ENCODE results near the gene PTRH1. TPM values are rescaled to one million over a fixed set of nuclear protein-coding genes. Genes with fewer than 3 reads are reported as not detected.

Gene PTRH1
- total and polyA plus RNA-seq, 2 of the 13 experiments (the other 11 are each of a cell fraction or from before 2014, with no cell fraction given): 4.0 to 10.4 TPM

DNA sequence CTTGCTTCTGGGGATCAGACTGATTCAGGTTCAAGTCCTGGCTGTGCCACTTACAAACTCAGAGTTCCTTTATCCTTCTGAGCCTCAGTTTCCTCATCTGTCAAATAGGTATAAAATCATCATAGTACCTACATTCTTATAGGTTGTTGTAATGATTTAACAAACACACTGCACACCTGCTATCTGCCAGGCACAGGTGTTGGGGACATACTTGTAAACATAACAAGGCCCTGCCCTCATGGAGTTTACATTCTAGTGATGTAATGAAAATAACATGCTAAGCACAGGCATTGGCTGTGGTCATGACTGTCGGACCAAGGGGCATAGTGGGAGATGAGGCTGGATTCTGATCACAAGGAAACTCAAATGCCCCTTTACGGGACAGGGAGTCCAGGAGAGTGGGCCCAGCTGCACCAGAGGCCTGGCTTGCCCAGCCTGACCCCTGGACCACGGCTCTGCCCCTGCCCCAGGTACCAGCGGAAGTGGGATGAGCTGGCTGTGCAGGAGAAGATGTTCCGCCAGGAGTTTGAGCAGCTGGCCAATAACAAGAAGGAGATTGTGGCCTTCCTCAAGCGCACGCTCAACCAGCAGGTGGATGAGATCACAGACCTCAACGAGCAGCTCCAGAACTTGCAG, 6.4 kb downstream of the PTRH1 start (continued):
- TF ChIP-seq ZBTB38 (CRISPR knock-in tag; IDR thresholded peaks at IDR 0.05) (no peak), IRX3 (CRISPR knock-in tag; IDR thresholded peaks at IDR 0.05; ENCODE audit: borderline replicate concordance, low read depth) (no peak), ZBTB2 (CRISPR knock-in tag; IDR thresholded peaks at IDR 0.05; ENCODE audit: low read depth) (no peak), ZUFSP (CRISPR knock-in tag; IDR thresholded peaks at IDR 0.05; ENCODE audit: borderline replicate concordance) (no peak)

DNA sequence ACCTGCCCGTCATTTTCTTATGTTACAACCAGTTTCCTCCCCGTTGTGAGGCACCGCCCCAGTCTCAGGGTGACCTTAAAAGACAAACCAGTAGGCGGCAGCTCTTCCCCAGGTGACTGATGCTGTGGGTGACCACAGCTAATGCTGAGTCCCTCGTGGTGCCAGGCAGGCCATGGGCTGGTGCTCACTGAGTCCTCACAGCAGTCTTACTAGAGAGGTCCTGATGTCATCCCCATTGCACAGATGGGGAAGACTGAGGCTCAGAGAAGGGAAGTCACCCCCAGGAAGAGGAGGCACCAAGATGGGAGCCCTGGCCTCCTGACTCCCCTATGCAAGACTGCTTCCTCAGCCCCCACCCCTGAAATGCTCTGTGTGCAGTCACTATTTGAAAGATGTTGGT, 7.7 kb downstream of the PTRH1 start:
- ChIA-PET CTCF (ENCODE audit: low intra/inter-chr PET ratio, low total read pairs) (no interaction called here), POLR2A (interaction anchor here (1.4 kb wide), 1 partner anchor 8 kb away, joined by 4 read pairs; the partner anchor contains the start of genes PTRH1 and TTC16)
- ATAC-seq (peak; percentile 21; the same call in 2 of the 3 replicates), FAIRE-seq (no peak), DNase-seq (ENCODE audit: low spot score) (peak; percentile 12)
- Histone ChIP-seq H3K27me3 (ENCODE audit: control insufficient read depth in 1 of 2, insufficient read depth in 2 of 2, low read length in 2 of 2) (peaks cover 3 to 13% of the 10 kb centered on the region in 2 experiments; a peak in 2 of 5 replicates), H3K4me2 (ENCODE audit: low read depth, low read length) (no peak overlapping the region), H3K27ac (ENCODE audit: extremely low read length, insufficient read depth, low read length) (no peak overlapping the region), H3K4me1 (ENCODE audit: insufficient read depth, low read length) (peaks cover 28% of the 10 kb centered on the region), H4K20me1 (ENCODE audit: insufficient read depth, low read length) (no peaks in the 10 kb centered on the region; the same call in 1 of the 2 replicates), H3K9ac (ENCODE audit: insufficient read depth, low read depth, low read length) (no peak overlapping the region), H2AFZ (ENCODE audit: low read length) (no peak overlapping the region), H3K79me2 (ENCODE audit: insufficient read depth, low read length) (no peaks in the 10 kb centered on the region), H3K9me3 (ENCODE audit: low read length) (no peaks in the 10 kb centered on the region), H3K36me3 (replicated peaks in 1 of 2; ENCODE audit: control insufficient read depth in 1 of 2, insufficient read depth in 2 of 2, low read length in 2 of 2) (no peaks in the 10 kb centered on the region), H3K4me3 (replicated peaks in 1 of 3; ENCODE audit: insufficient read depth in 1 of 3, low read depth in 2 of 3, low read length in 3 of 3) (no peak overlapping the region)
- intact Hi-C loops (cut with micrococcal nuclease; ENCODE audit: unreplicated experiment) (no loop called here), in situ Hi-C loops (cut with HindIII; ENCODE audit: extremely low pct_ligation_motif_present, low pct_unique_long_range_greater_than_20kb) (no loop called here)
- BruUV-seq (replicated peaks): no TSS peak
- 11% methylated on average over 4 of the region's 5 CpGs for WGBS (ENCODE audit: low lambda C conversion rate)
- no peak for TF ChIP-seq ZNF124 (CRISPR knock-in tag; IDR thresholded peaks at IDR 0.05)
- no peak for TF ChIP-seq ZNF432 (CRISPR knock-in tag; IDR thresholded peaks at IDR 0.05; ENCODE audit: borderline replicate concordance)
- TF ChIP-seq, protein P1, sequence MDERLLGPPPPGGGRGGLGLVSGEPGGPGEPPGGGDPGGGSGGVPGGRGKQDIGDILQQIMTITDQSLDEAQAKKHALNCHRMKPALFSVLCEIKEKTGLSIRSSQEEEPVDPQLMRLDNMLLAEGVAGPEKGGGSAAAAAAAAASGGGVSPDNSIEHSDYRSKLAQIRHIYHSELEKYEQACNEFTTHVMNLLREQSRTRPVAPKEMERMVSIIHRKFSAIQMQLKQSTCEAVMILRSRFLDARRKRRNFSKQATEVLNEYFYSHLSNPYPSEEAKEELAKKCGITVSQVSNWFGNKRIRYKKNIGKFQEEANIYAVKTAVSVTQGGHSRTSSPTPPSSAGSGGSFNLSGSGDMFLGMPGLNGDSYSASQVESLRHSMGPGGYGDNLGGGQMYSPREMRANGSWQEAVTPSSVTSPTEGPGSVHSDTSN (CRISPR knock-in tag; IDR thresholded peaks at IDR 0.05): no peak
- TF ChIP-seq, protein P2, sequence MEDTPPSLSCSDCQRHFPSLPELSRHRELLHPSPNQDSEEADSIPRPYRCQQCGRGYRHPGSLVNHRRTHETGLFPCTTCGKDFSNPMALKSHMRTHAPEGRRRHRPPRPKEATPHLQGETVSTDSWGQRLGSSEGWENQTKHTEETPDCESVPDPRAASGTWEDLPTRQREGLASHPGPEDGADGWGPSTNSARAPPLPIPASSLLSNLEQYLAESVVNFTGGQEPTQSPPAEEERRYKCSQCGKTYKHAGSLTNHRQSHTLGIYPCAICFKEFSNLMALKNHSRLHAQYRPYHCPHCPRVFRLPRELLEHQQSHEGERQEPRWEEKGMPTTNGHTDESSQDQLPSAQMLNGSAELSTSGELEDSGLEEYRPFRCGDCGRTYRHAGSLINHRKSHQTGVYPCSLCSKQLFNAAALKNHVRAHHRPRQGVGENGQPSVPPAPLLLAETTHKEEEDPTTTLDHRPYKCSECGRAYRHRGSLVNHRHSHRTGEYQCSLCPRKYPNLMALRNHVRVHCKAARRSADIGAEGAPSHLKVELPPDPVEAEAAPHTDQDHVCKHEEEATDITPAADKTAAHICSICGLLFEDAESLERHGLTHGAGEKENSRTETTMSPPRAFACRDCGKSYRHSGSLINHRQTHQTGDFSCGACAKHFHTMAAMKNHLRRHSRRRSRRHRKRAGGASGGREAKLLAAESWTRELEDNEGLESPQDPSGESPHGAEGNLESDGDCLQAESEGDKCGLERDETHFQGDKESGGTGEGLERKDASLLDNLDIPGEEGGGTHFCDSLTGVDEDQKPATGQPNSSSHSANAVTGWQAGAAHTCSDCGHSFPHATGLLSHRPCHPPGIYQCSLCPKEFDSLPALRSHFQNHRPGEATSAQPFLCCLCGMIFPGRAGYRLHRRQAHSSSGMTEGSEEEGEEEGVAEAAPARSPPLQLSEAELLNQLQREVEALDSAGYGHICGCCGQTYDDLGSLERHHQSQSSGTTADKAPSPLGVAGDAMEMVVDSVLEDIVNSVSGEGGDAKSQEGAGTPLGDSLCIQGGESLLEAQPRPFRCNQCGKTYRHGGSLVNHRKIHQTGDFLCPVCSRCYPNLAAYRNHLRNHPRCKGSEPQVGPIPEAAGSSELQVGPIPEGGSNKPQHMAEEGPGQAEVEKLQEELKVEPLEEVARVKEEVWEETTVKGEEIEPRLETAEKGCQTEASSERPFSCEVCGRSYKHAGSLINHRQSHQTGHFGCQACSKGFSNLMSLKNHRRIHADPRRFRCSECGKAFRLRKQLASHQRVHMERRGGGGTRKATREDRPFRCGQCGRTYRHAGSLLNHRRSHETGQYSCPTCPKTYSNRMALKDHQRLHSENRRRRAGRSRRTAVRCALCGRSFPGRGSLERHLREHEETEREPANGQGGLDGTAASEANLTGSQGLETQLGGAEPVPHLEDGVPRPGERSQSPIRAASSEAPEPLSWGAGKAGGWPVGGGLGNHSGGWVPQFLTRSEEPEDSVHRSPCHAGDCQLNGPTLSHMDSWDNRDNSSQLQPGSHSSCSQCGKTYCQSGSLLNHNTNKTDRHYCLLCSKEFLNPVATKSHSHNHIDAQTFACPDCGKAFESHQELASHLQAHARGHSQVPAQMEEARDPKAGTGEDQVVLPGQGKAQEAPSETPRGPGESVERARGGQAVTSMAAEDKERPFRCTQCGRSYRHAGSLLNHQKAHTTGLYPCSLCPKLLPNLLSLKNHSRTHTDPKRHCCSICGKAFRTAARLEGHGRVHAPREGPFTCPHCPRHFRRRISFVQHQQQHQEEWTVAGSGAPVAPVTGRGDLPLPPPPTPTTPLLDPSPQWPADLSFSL (CRISPR knock-in tag; IDR thresholded peaks at IDR 0.05): no peak
- TF ChIP-seq, protein P3, sequence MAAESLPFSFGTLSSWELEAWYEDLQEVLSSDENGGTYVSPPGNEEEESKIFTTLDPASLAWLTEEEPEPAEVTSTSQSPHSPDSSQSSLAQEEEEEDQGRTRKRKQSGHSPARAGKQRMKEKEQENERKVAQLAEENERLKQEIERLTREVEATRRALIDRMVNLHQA (CRISPR knock-in tag; IDR thresholded peaks at IDR 0.05): no peak
- no peak for TF ChIP-seq ZNF775 (CRISPR knock-in tag; IDR thresholded peaks at IDR 0.05; ENCODE audit: borderline replicate concordance)
- no peak for TF ChIP-seq ZBTB21 (CRISPR knock-in tag; IDR thresholded peaks at IDR 0.05)
